NCI-H2196 (cell line): ENCODE measurements around the gene INPP5D.
"Not testable (repeated sequence)": the region's sequence is repeated elsewhere in the genome, so short reads cannot be mapped to it uniquely, and the experiment has no call there.

ENCODE experiments used
- DNase-seq: peaks from one replicate; lab custom pipeline; 2025; ENCODE audit not compliant: unreplicated experiment; lab: John Stamatoyannopoulos, UW

INPP5D gene

DNA sequence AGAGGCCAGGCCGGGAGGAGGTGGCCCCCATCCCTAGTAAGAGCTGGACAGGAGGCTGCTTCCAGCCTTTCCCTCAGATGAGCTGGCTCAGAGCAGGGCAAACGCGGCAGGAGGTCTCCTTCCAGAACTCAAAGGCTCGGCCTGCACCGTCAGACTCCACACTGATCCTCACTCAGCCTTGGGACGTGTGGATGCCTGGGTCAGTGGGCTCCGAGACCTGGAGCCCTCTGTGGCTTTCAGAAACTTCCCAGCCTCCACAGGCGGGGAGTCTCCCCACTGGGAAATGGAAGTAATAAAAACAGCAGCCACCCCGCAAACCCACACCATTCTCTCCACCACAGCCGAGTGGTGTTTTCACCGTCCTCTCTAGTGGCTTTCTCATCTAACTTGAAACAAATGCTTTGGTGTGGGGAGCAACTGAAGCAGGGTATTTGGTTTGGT lies 54.3 kb downstream of the INPP5D start:
- no peak for DNase-seq

DNA sequence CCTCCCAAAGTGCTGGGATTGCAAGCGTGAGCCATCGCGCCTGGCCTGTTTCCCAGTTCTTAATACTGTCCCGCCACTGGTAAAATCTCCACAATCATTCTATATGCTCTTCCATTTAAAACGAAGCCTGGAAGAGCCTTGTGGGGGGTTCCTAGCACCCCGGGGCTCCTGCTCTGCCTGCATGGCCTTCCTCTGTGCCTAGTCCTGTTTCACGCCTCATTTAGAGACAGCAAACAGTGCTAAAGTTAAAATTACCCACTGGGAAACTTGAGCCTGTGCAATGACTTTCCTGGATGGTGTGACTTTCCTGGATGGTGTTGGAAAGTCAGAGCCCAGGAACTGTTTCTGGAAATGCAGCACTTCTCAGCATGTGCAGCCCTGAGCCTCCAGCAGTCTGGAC lies 55.0 kb downstream of the INPP5D start:
- no peak for DNase-seq

DNA sequence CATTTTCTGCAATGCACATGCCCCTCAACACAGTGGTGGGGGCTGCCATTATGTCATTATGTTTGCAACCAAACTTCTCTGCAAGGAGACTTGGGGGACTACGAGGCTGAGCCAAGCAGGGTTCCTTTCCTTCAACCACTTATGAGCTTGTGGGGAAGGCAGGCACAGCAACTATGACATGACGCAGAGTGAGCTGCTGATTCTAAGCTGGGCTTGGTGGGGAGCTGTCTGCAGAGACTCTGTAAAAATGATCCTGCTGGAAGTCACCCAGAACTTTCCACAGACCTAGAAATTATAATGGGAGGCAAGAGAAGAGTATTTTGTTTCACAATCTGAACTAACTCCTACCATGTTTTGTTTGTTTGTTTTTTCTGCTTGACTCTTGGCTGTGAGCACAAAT lies 55.6 kb downstream of the INPP5D start:
- DNase-seq, result no peak

DNA sequence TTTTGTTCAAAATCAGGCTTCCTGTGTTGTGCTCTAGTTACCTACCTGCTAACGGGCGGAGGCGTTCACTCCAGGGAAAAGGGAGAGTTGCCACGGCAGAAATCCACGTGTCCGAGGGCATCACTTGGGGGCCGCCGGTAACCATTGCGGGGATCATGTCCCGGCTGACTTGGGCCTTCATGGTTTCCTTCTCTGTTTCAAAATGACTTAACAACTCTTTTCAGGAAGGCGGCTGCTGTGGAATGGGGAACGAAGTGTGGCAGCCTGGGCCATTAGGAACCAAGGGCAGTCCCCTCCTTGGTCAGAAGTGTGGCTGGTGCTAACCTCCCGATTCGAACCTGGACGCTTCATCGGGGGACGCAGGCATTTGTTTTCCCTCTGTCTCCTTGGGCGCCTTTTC lies 56.8 kb downstream of the INPP5D start:
- no peak for DNase-seq

DNA sequence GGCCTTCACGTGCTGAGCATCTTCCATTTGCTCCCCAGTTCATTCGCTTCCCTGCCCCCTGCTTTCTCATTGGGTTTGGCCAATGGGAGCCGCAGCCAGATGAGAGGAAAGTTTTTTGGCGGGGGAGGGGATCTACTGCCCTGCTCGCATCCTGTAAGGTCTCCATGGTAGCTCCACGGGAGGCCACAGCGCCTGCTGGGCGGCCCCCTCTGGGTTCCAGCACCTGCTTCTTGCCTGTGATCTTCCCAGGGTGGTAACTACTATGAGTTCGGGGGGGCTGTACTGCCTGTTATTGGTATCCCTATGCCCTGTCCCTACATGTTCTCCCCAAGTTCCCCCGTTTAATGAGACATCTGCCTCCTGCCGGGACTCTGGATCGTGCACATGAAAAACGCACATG lies 57.2 kb downstream of the INPP5D start:
- DNase-seq, result no peak

DNA sequence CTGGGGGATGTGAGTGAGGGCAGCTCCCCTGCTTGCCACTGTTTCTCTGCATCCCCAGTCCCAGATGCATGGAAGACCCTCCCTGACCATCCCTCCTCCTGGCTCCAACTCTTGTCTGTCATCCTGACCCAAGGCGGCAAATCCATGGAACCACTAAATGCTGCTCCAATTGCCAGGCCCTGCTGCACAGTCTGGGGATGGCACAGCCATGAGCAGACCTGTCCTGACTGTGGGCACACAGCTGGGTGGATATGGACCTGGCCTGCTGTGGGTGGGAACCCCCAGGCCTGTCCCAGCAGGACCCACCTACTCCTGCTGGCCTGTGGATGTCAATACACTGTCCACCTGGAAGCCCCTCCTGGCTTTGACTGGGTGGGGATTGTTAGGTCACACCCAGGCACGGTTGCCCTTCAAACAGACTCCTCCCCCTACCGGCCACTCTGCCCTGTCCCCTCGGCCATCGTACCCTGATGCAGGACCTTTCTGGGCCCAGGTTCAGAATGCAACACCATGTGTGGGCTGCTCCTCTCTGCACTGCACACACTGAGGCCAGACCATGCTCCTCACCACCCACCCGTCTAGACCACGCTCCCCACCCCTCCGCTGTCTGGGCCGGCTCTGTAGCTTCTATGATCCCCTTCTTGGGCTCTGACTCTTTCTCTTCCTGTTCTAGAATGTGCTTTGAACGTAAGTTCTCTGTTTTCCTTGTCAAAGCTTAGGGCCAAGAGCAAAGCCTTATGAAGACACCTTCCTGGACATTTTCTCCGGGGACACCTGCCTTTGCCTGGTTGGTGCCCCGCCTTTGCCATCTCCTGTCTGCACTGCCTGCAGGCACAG lies 57.9 kb downstream of the INPP5D start:
- DNase-seq, result no peak

DNA sequence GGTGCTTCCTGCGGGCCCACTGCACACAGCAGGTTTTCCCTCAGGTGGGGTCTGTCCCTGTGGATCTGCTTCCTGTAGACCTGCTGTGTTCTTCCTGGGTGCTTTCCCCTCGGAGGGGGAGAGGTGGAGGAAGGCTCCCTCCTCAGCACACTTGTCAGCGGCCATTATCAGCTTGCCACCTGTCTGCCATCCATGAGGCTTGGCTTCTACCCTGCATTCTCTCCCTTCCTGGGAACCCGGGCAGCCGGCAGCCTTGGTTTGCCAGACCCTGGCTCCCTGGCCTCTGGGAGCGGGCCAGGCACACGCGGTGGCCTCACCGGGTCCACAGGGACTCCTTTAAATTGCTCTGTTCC lies 58.5 kb downstream of the INPP5D start:
- no peak for DNase-seq

DNA sequence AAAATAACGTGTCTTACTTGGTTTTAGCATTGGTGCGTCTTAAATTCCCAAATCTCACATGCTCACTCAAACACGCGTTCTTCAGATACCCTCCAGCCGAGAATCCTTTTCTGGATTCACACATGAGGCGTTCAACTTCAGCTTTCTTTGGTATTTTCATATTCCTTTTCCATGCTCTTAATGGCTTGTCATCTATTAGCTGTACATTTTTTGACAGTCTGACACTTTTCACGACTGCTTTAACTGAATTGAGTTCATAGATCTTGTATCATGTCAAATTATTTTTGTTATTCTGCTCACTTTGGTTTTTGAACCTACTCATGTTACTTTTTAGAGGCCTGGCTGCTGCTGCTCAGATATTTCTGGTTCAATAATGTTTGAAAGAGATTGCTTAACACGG lies 59.0 kb downstream of the INPP5D start:
- DNase-seq, result no peak

DNA sequence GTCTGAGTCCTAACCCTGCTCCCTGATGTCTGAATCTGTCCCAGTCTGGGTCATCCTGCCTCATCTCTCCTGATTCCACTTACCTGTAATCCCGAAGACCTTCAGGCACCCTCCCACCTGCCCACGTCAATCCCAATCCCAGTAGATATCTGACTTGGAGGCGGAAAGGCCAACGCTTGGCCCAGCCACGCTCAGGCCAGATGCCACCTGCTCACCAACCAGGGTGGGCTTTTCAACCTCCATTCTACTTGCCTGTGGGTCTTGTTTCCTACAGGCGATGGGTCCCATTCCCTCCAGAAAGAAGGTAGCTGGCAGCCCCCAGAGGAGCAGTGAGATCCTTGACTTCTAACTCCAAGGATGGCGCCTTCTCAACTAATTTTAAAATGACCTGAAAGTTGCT lies 59.7 kb downstream of the INPP5D start:
- DNase-seq, result no peak

DNA sequence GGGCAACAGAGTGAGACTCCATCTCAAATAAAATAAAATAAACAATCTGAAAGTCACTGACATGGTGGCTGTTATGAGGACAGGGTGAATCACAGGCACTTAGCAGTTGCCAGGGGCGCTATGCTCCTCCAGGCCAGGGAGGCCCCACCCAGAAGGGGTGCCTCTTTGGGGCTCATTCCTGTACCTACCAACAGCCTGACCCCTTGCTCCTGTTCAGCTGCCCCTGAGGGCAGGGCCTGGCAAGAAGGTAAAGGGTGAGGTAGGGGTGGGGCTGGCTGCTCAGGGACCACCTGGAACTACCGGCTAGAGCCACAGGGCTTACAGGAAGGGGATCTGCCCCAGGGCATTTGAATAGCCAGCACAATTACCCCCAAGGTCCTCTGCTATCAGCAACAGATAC lies 60.3 kb downstream of the INPP5D start:
- no peak for DNase-seq

DNA sequence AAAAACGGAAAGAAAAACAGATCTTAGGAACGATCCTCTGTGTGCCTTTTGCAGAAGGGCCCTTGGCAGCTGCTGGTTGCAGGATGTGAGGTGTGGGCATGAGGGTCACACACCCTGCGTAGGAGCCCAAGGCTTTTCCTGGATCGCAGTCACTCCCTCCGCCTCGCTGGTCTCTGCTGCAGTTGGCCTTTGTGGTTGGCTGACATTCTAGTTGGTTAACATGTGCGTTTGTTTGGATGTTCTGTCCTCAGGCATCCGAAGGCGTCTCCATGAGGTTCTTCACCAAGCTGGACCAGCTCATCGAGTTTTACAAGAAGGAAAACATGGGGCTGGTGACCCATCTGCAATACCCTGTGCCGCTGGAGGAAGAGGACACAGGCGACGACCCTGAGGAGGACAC lies 61.7 kb downstream of the INPP5D start:
- DNase-seq, result no peak

DNA sequence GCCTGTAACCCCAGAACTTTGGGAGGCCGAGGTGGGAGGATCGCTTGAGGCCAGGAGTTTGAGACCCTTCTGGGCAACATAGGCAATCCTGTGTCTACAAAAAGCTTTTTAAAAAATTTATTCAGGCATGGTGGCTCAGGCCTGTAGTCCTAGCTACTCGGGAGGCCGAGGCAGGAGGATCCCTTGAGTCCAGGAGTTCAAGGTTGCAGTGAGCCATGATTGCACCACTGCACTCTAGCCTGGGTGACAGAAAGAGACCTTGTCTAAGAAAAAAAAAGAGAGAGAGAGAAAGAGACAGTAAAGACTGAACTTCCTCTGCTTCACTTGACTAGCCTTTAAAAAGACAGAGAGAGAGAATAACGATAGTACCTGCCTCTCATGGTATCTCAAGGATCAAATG lies 62.4 kb downstream of the INPP5D start:
- no peak for DNase-seq

DNA sequence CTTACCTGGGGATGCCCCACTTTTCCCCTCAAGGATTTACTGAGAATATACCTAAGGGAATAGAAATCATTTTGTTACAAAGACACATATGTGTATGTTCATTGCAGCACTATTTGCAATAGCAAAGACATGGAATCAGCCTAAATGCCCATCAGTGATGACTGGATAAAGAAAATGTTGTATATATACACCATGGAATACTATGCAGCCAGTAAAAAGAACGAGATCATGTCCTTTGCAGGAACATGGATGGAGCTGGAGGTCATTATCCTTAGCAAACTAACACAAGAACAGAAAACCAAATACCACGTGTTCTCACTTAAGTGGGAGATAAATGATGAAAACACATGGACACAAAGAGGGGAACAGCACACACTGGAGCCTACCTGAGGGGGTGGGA lies 63.4 kb downstream of the INPP5D start:
- DNase-seq, result not testable (repeated sequence)

DNA sequence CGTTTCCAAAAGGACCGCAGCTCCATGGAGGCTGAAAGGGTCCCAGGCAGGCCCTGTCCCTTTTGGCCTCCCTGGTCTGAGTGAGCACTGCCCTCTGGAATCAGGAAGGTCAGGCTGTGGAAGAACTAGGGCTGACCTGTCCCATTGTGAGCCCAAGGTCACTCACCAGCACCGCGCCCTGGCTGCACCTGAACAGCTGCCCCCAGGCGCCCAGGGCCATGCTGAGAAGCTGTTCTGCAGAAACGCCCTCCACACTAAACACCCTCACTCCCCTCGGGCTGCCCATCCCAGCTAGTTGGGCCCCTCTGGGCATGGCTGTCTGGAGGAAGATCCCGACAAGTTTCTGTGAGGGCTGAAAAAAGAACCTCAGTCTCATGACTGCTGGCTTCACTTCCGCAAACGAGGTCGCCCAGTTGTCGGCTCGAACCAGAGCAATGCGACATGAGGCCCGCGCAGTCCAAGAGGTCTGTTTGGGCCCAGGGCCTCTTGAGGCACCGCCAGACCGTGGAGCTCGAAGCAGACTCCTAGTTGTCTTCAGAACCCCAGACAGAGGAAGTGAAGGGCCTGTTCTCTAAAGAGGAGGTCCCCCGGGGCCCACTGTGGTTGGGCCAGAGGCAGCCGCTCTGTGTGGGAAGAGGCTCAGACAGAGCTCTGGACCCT lies 64.4 kb downstream of the INPP5D start:
- no peak for DNase-seq

DNA sequence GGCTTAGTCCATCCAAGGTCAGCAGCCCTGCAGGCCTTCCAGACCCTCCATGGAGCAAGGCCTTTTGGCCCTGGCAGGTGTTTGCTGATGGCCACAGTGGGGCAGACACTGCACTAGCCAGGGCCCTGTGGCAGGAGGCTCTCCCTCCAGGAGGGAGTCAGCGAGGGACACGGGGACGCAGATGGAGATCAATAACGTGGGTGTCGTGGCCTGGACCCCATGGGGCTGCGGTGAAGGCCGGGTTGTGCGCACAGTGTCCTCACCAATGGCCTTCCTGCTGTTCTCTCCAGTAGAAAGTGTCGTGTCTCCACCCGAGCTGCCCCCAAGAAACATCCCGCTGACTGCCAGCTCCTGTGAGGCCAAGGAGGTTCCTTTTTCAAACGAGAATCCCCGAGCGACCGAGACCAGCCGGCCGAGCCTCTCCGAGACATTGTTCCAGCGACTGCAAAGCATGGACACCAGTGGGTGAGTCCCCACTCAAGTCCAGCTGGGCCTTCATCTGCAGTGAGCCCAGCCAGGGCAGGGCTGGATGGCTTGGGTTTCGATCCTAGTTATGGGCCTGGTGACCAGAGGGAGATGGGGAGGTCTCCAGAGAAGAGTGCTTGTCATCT lies 65.4 kb downstream of the INPP5D start:
- no peak for DNase-seq

DNA sequence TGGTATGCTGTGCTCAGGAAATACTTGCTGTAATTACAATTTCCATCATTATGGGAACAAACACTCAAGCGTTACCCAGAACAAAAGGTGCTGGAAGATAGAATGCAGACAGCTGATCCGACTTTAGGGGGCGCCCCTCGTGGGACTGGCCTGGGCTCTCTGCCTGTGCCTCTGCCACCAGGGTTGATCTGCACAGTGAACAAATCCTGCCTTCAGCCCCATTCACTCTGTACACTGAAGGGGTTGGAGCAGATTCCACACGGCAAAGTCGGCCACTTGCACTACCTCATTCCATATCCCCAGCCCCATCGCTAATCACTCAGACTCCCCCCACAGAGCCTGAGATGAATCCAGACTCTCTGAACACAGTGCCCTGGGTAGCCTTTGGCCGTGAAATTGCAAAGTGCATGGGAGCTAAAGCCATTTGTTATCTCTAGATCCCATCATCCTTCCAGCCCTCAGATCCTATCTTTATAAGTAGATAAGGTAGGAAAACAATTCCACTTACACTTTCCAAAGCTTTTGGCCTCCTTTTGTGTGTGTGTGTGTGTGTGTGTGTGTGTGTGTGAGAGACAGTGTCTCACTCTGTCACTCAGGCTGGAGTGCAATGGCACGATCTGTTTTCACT lies 69.3 kb downstream of the INPP5D start:
- no peak for DNase-seq

DNA sequence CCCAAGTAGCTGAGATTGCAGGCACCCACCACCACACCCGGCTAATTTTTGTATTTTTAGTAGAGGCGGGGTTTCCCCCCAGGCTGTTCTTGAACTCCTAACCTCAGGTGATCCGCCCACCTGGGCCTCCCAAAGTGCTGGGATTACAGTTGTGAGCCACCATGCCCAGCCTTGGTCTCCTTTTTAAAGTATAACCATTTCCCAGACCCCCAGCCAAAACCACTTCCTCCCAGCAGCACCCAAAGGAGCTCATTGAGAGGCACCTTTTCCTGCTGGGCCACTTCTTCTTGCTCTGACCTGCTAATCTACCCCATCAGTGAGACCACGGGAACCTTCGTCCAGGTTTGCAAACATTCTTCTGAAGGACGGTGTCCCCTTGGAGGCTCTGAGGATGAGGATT lies 69.9 kb downstream of the INPP5D start:
- no peak for DNase-seq

DNA sequence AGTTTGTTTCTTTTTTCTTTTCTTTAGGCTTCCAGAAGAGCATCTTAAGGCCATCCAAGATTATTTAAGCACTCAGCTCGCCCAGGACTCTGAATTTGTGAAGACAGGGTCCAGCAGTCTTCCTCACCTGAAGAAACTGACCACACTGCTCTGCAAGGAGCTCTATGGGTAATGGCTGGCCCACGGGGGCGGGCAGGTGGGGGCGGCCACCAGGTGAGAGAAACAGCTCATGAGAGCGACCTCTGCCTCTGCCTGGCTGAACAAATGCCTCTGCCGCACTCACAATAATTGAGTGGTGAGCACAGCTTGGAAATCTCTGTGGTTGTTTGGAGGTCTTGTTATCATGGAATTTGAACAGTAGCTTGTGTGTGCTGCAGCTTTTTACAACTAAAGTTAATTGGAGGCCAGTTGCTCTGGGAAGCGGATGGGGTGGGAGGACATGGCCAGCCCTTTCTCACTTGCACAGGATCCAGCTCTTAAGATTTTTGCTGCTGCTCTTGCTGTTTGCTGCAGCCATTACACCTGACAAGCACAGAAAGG lies 70.4 kb downstream of the INPP5D start:
- no peak for DNase-seq

DNA sequence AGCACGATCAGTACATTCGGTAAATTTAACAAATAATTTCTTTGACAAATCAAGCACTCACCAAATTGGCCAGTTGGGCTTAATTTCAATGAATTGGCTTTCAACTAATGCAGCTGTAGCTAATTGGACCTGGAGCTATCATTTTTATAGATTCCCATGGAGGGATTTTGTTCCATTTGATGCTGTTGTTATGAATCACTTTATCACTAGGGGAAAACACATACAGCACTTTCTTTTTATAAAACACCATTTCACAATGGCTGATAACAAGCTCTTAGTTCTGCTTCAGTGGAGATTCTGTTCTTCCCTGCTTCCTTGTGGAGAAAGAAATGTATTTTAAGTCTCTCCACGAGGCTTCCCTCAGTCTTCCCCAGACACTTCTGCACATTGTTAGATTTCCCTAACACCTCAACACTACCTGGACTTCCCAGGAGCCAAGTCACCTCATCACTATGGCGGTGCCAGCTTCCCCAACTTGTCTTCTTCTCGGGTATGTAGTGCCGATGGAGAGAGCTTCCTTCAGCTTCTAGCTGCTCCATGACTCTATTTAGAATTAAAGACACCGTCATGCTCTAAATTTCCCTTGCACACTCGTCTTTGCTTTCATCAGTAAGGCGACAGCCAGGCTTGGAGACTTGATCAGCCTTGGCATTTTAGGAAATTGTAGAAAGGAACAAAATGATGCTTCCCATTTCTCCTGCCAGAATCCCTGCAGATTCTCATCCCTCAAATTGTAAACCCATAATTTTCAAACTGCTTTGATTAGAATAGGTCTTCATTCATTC lies 72.0 kb downstream of the INPP5D start:
- no peak for DNase-seq

DNA sequence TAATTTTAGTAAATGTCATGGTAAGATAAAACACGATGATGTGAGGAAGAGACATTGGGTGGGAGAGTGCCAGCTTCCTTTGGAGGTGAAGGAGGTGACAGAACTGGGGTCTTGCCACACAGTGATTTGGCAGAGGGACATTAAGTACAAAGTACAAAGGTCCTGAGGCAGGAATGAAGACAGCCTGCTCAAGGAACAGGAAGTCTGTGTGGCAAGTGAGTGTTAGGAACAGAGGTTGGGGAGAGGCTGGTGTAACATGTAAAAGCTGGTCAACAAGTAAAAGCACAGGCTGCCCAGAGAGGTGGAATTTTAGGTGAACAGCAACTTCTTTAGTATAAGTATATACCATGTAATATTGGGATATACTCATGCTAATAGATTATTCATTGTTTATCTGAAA lies 73.1 kb downstream of the INPP5D start:
- DNase-seq, result no peak

DNA sequence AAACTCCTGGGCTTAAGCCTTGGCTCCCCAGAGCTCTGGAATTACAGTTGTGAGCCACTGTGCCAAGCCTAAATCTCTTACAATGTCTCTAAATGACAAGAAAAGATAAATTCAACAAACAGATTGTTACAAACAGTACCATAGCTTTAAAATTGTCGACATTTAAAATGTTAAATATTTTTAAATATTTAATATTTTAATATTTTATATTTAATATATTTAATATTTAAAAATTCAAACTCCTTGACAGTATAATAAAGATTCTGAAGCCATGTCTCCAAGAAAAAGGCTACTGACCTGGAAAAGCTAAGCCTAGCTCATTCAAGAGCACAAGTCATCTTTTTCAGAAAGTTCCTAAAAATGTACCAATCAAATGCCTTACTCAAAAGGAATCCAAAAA lies 75.3 kb downstream of the INPP5D start:
- no peak for DNase-seq
